ENCODE measurements around the gene MINDY3. TPM values are rescaled to one million over a fixed set of nuclear protein-coding genes. Genes with fewer than 3 reads are reported as not detected.

Gene MINDY3
- polyA plus RNA-seq, 1 donor (not counting 4 experiments of a cell fraction or from before 2014, with no cell fraction given): 22.1 TPM

DNA sequence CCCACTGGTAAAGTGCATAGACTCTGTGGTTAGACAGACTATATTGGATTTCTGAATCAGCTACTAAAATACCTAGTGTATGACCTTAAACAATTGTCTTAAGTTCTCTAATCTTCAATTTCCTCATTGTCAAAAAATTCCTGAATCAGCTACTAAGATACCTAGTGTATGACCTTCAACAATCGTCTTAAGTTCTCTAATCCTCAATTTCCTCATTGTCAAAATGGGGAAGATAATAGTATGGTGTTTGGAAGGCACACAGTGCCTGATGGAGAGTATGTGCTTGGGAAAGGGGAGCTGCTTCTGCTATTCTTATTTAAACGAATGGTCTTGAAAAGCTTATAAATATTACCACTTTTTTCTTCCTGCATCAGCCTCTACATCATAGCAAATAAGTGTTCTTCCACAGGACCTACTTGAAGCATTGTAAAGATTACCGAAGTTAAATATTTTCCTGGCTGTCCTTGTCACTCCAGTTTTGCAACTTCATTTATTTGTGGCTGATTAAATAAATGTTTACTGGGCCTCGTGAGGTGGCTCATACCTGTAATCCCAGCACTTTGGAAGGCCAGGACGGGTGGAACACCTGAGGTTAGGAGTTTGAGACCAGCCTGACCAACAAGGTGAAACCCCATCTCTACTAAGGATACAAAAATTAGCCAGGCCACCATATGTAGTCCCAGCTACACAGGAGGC, 76.2 kb downstream of the MINDY3 start:
- no peak overlapping the region for H3K9ac ChIP-seq (ENCODE audit: control insufficient read depth, extremely low read depth, insufficient read depth, low read length)
- dilution Hi-C loops (cut with MboI; ENCODE audit: extremely low pct_ligation_motif_present, low sequenced_read_pairs): no loop called here
- no peak overlapping the region for H3K4me3 ChIP-seq (ENCODE audit: control insufficient read depth in 2 of 3, extremely low read depth in 1 of 3, insufficient read depth in 2 of 3, low read depth in 1 of 3, low read length in 3 of 3)
- no peaks in the 10 kb centered on the region for H3K9me3 ChIP-seq (ENCODE audit: control insufficient read depth, low read depth, low read length)
- FAIRE-seq (no peak), DNase-seq (ENCODE audit: low read depth, low spot score) (no peak)
- H2AFZ ChIP-seq (ENCODE audit: control insufficient read depth, low read length): no peak overlapping the region
- H3K27ac ChIP-seq (ENCODE audit: control insufficient read depth, insufficient read depth, low read length): no peak overlapping the region
- H3K27me3 ChIP-seq (ENCODE audit: control insufficient read depth, extremely low read depth, insufficient read depth, low read length): no peaks in the 10 kb centered on the region
- H3K9me1 ChIP-seq (ENCODE audit: control insufficient read depth, extremely low read depth, insufficient read depth, low read length): no peaks in the 10 kb centered on the region
- no peaks in the 10 kb centered on the region for H3K79me2 ChIP-seq (ENCODE audit: control insufficient read depth, insufficient read depth, low read length)
- peaks cover 2 to 8% of the 10 kb centered on the region in 2 experiments for H3K36me3 ChIP-seq (ENCODE audit: control insufficient read depth in 2 of 2, extremely low read depth in 1 of 2, insufficient read depth in 2 of 2, low read length in 2 of 2)
- peaks cover 14% of the 10 kb centered on the region for H3K4me1 ChIP-seq (ENCODE audit: control insufficient read depth, extremely low read depth, insufficient read depth, low read length)
- H4K20me1 ChIP-seq (ENCODE audit: control insufficient read depth, extremely low read depth, insufficient read depth, low read length): no peaks in the 10 kb centered on the region
- TF ChIP-seq CTCF (optimal IDR thresholded peaks at IDR 0.05 in 1 of 3, IDR thresholded peaks at IDR 0.05 in 1 of 3, conservative IDR thresholded peaks at IDR 0.05 in 1 of 3; ENCODE audit: extremely low read depth in 1 of 3, insufficient read depth in 2 of 3, low read length in 3 of 3) (no peak), EZH2 (IDR thresholded peaks at IDR 0.05; ENCODE audit: low read length) (no peak)
- no peak overlapping the region for H3K4me2 ChIP-seq (ENCODE audit: control insufficient read depth, extremely low read depth, insufficient read depth, low read depth, low read length)

DNA sequence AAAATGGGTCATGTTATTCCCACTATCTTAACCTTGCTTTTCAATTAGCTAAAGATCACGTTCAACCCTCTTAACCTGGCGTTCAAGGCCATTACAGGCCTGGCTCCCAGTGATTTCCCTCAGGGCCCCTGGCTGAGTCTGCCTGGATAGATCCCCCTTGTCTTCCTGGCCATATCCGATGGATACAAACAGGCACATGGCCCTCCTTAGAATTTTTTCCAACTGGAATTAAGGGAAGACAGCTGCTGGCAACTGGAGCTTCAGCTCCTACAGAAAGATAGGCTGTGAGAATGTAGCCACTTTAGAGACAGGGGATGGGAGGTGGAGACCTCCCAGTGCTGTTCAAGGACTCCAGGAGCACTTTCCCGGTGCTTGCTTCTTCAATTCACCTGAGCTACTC, 77.5 kb downstream of the MINDY3 start:
- Histone ChIP-seq H3K4me3 (ENCODE audit: control insufficient read depth in 2 of 3, extremely low read depth in 1 of 3, insufficient read depth in 2 of 3, low read depth in 1 of 3, low read length in 3 of 3) (no peak overlapping the region), H3K9me1 (ENCODE audit: control insufficient read depth, extremely low read depth, insufficient read depth, low read length) (no peaks in the 10 kb centered on the region), H3K4me2 (ENCODE audit: control insufficient read depth, extremely low read depth, insufficient read depth, low read depth, low read length) (no peak overlapping the region), H3K27me3 (ENCODE audit: control insufficient read depth, extremely low read depth, insufficient read depth, low read length) (no peaks in the 10 kb centered on the region), H3K9ac (ENCODE audit: control insufficient read depth, extremely low read depth, insufficient read depth, low read length) (no peak overlapping the region), H3K36me3 (ENCODE audit: control insufficient read depth in 2 of 2, extremely low read depth in 1 of 2, insufficient read depth in 2 of 2, low read length in 2 of 2) (peaks cover 2 to 9% of the 10 kb centered on the region in 2 experiments), H3K9me3 (ENCODE audit: control insufficient read depth, low read depth, low read length) (no peaks in the 10 kb centered on the region), H3K79me2 (ENCODE audit: control insufficient read depth, insufficient read depth, low read length) (no peaks in the 10 kb centered on the region), H4K20me1 (ENCODE audit: control insufficient read depth, extremely low read depth, insufficient read depth, low read length) (no peaks in the 10 kb centered on the region), H3K4me1 (ENCODE audit: control insufficient read depth, extremely low read depth, insufficient read depth, low read length) (peaks cover 14% of the 10 kb centered on the region), H2AFZ (ENCODE audit: control insufficient read depth, low read length) (no peak overlapping the region), H3K27ac (ENCODE audit: control insufficient read depth, insufficient read depth, low read length) (no peak overlapping the region)
- dilution Hi-C loops (cut with MboI; ENCODE audit: extremely low pct_ligation_motif_present, low sequenced_read_pairs): no loop called here
- no peak for TF ChIP-seq EZH2 (IDR thresholded peaks at IDR 0.05; ENCODE audit: low read length)
- TF ChIP-seq CTCF (optimal IDR thresholded peaks at IDR 0.05 in 1 of 3, IDR thresholded peaks at IDR 0.05 in 1 of 3, conservative IDR thresholded peaks at IDR 0.05 in 1 of 3; ENCODE audit: extremely low read depth in 1 of 3, insufficient read depth in 2 of 3, low read length in 3 of 3): no peak
- DNase-seq (ENCODE audit: low read depth, low spot score) (no peak), FAIRE-seq (no peak)

Measured in keratinocyte (primary cell).